HG03060 (cell line): ENCODE data around the gene PRAF2.

Experiments
- ATAC-seq: cut with Tn5 transposase; IDR thresholded peaks from one replicate; pipeline ENCODE4 v1.9.1; 2021; ENCODE audit warnings: low read depth, moderate number of reproducible peaks; ENCODE audit not compliant: unreplicated experiment

The PRAF2 gene

DNA sequence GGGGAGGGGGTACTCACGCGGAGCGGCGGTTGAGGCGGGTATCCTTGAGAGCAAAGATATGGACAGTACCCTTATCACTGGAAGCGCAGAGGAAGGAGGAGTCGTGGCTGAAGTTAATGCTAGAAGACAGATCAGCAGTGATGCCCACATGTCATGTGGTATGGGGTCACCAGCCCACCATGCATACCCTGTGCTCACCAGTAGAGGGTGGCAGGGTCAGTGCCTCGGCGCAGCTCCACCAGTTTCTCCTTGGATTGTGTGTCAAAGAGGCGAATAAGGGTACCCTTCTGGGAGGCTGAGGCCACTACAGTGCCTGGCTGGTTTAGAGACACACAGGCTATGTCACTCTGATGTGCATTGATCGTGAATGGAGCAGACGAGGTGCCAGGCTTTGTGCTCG, 1.5 kb upstream of the PRAF2 start:
- no peak for ATAC-seq

DNA sequence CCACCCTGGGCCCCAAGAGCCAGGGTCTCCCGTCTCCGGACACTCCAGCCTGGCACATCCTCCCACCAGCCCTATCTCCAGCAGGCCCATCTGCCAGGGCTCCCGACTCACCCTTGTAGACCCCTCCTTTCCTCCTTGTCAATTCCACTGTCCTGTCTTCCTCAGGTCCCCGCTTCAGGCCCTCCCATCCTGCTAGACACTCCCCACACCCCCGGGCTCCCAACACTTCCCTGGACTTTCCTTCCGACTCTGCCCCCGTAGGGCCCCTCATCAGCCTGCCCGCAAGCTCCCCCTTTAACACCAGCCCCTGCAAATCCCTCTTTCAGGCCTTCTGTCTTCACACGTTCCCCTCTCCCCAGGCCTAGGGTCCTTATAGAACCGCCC, 1.1 kb downstream of the PRAF2 start:
- no peak for ATAC-seq

DNA sequence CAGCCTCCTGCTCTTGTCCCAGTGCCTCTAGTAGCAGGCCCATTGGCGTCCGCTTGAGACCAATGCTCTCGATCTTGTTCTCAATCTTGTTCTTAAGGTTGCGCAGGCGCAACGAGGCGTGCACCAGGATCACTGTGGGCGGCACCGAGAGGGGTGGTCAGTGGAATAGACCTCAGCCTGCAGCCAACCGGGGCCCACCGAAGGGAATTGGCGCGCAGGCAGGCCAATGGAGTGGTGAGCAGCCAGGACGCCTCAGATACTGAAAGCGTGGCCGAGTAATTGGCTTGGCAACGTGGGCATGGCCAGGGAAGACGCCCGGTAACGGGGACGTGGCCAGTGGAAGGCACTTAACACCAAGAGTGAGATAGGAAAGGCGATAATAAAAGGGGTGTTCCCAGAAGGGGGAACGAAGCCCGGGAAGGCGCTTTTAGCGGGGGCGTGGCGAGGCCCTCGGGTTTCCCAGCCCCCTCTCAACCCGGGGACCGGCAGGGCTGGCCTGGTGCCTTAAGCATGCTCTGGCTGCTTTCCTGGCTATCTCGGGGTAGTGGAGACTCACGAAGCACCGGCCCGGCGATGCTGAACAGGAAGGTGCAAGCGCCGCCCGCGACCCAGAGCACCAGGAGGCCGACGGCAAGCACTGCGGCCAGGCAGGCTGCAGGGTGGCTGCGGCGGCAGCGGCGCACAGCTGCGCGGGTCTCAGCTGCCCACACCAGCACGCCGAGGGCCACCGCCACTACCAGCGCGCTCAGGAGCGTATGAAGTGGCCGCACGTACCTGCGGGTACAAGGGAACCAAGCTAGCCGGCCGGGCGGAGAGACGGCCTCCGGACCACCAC, 1.7 kb downstream of the PRAF2 start:
- ATAC-seq: no peak

DNA sequence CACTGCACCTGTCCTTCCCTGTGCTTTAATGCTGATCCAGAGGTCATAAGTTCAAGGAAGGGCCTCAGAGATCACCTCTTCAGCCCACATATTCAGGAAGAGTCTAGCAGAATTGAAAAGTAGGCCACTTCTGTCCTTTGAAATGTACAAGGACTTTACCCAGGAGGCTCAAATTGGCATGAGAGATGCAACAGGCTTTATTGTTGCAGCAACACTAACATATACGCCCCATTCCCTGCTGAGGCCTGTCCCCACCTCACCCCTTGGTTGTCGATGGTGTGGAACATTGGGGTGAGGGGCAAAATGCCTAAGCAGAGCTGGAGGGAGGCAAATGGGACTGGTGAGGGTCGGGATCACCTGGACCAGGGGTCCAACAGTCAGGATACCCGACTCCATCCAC, 2.8 kb downstream of the PRAF2 start:
- no peak for ATAC-seq

DNA sequence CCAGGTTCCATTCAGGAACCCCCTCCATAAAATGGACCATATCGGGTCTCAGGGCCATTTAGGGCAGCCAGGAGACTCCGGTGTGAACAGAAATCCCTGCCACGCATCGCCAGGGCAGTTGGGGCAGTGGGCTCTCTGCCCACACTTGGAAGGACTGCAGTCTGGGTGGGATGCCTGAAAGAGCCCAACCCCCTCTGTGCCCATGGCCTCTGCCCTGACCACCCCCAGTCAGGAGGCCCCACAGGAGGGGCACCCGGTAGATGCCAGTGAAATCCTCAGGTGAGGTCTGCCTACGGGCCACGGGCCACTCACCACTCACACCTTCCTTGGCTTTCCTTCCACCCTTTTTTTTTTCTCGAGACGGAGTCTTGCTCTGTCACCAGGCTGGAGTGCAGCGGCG, 4.8 kb downstream of the PRAF2 start:
- no peak for ATAC-seq

DNA sequence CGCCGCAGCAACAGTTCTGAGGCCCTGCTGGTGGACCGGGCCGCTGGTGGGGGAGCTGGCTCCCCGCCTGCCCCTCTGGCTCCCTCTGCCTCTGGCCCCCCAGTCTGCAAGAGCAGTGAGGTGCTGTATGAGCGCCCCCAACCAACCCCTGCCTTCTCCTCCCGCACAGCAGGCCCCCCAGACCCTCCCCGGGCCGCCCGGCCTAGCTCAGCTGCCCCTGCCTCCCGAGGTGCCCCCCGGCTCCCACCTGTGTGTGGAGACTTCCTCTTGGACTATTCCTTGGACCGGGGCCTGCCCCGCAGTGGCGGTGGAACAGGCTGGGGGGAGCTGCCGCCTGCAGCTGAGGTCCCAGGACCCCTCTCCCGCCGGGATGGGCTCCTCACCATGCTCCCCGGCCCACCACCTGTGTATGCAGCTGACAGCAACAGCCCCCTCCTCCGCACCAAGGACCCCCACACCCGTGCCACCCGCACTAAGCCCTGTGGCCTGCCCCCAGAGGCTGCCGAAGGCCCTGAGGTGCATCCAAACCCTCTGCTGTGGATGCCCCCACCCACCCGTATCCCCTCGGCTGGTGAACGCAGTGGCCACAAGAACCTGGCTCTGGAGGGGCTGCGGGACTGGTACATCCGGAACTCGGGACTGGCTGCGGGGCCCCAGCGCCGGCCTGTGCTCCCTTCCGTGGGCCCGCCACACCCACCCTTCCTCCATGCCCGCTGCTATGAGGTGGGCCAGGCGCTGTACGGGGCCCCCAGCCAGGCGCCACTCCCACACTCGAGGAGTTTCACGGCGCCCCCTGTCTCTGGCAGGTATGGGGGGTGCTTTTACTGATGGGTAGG, 6.3 kb downstream of the PRAF2 start:
- no peak for ATAC-seq

DNA sequence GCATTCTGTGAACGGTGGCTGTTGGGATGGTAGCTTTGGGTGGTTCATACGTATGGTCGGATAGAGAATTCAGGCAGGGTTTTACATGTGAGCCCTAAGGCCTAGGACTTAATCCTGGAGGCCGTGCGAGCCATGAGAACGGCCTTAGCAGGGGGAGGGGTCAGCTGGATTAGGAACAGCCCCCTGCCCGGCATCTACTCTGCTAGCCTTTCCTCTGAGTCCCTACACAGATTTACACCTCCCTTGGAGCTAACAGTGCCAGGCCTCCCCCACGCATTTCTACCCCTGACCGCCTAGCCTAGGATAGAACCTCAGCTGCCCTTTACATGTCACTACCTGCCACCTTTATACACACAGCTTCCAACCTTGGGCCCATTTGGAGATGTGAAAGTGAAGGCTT, 7.1 kb downstream of the PRAF2 start:
- no peak for ATAC-seq

DNA sequence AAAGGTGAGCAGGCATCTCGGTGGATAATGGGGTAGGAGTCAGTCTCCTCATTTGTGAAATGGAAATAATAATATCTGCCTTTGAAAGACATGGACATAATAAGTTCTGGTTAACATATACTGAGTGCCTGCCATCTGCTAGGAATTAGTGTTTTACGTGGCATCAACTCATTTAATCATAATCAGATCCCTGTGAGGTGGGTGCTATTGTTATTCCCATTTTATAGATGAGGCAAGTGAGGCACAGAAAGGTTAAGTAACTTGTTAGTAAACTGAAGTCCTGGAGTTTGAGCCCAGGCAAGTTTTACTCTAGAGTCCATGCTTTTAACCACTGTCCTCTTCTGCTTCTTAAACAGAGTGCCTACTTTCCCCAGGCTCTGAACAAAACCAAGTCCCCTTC, 7.5 kb downstream of the PRAF2 start:
- no peak for ATAC-seq

DNA sequence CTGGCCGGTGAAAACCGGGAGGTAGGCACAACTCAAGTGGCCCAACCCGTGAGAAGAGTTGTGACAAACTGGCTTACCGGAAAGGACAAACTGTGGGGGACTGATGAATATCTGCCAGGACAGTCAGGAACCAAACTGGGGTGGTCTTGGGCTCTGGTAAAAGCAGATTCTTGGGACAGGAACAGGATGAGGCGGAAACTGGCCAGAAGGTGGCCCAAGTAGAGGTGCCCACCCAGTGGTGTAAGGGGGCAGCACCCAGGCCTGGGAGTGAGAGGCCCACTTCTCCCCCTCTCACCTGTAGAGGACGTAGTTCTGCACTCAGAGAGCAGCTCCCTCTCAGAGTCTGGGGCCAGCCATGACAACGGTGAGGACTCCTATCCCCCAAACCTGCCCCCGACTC, 9.1 kb downstream of the PRAF2 start:
- ATAC-seq: no peak

DNA sequence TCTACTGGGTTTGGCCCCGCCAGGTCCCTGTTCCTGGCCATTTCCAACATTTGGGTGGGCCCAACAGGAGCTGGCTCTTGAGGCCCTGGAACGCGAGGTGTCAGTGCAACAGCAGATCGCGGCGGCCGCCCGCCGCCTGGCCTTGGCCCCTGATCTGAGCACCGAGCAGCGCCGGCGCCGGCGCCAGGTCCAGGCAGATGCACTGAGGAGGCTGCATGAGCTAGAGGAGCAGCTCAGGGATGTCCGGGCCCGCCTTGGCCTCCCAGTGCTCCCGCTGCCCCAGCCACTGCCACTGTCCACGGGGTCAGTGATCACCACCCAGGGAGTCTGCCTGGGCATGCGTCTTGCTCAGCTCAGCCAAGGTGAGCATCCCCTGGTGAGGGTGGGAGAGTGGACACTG, 9.5 kb downstream of the PRAF2 start:
- ATAC-seq: no peak

DNA sequence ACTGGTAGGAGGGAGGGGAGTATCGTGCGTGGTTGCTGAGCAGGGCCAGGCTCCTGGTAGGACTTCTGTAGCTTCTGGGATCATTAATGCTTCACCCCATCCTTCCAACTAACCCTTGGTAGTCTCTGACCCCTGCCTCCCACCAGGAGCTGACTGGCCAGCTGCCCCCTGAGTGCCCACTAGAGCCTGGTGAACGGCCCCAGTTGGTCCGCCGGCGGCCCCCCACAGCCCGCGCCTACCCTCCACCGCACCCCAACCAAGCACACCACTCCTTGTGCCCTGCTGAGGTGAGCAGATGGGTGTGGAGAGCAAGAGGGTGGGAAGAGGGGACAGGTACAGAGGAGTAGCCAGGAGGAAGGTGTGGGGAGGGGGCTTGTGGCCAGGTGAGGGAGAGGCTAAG, 10.1 kb downstream of the PRAF2 start:
- no peak for ATAC-seq

DNA sequence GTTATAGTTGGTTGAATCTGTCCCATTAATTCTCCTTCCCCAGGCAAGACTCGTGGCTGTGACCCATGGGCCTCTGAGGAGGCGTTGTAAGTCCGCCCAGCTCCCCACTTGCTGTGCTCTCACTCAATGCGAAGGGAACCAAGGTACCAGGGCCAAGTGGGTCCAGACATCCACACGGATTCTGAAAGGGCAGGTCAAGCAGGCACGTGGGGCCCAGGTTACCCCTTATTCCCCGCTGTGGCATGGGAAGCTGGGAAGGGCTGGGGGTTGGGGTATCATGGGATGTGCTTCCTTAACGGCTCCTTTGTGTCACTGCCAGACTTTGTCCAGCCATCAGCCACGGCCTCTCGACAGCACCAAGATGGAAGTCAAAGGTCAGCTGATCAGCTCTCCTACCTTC, 11.9 kb downstream of the PRAF2 start:
- ATAC-seq: no peak

DNA sequence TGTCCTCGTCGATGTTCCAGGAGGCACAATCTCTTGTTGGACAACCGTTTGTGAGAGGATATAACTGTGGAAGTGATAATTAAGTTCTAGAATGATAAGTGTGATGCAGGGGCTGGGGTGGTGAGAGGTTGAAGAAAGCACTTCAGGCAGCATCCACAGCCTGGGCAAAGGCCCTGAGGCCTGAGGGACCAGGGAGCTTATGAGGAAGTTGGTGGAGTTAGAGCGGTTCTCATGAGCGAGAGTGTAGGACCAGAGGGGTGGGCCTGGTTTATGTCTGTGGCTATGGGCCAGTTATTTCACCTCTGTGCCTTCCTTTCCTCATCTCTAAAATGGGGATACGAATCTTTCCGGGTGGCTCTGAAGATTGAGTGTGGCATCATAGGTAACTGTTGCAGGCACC, 12.3 kb downstream of the PRAF2 start:
- no peak for ATAC-seq

DNA sequence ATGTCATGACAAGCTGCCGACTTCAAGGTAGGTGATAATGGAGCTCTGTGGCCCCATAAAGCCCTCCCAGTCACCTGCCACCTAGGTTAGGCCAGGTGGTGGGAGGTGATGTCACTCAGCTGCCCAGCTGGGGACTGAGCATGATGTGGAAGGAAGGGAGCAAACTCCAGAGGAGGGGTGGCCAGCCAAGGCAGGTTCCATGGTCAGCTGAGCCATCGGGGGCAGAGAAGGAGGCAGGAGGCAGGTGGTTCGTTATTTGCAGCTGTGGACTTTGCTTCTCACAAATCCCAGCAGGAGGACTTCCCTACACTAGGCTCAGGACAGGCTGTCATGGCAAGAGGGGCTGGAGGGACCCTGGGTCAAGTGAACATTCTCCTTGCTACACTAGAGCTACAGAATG, 12.9 kb downstream of the PRAF2 start:
- no peak for ATAC-seq

DNA sequence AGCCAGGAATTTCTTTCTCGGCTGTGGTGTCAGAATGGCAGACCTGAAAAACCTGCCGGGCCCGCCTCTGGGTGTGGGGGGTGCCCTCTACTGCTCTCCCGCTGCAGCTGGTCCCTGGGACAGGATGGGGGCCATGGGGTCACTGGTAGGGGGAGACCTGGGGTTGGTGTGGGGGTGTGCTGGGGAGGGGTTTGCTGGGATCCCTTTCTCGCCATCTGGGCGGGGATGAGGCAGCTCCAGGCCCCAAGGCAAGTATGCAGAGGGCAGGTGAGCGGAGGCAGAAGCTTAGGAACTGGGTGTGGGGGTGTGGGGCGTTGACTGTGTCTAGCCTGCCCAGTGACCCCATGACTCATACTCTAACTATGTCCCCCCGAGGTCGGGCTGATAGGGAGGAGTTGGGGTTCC, 14.1 kb downstream of the PRAF2 start:
- ATAC-seq: no peak

DNA sequence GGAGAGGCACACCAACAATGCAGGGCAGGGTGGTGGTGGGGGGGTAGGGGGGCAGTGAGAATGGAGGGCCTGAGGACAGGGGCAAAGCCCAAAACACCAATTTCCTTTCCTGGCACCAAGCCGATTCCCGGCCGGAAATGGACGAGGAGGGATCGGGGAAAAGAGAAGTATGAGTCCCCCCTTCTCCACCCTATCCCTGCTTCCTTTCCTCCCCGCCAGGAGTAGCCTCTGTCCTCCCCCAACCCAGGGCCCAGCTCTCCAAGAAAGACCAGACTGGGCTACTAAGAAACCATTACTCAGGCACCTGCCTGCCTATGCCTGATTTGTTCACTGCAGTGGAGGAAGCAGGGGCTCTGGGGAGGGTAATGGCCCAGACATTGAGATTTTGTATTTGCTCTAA, 14.6 kb downstream of the PRAF2 start:
- no peak for ATAC-seq

DNA sequence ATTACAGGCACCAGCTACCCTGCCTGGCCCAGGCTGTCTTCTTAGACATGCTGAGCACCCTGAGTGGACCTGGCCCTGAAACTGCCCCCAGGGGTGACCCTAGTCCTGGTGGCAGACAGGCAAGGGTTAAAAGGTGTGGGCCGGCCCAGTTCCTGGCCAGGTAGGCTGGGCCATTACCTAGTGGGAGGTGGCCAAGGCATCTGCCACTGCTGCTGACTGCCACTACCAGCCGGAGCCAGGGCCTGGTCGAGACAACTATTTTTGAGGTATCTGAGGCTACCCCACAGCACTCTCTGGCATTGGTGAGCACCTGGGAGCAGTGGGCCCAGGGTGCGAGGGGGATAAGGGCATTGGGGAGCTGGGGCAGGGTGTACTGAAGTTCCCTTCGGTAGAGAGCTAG, 15.0 kb downstream of the PRAF2 start, which contains the start of gene CCDC120:
TSS of gene CCDC120 (plus strand) at position 206 of the 400 bp plus-strand sequence. CDS start 3,043 bp downstream, outside the sequence.
- ATAC-seq: no peak

DNA sequence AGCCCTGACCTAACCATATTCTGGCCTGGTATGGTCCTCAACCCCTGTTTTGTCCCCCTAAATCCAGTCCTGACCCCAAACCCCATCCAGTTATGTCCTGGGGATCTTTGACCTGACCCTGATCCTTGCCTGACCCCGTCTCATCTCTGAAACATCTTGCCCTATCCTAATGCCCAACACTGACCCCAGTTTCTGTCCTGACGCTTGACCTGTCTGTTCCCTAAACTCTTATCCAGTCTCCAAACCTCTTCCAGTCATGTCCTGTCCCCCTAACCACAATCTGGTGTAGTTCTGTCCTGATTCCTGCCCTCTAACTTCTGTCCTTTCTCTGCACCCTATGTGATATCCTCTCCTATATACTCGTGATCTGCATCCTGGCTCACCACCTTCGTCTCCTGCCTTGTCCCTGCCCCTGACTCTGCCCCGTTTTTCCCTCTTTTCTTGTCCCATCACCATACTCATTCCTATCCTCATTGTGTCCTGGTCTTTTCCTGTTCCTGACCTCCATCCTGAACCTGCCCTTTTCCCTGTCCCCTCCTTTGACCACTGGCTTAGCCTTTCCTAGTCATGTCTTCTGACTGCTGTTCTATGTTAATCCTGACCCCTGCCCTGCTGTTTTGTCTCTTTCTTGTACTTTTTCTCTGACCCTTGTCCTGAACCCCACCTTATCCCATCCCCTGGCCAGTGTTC, 19.6 kb downstream of the PRAF2 start:
- no peak for ATAC-seq

DNA sequence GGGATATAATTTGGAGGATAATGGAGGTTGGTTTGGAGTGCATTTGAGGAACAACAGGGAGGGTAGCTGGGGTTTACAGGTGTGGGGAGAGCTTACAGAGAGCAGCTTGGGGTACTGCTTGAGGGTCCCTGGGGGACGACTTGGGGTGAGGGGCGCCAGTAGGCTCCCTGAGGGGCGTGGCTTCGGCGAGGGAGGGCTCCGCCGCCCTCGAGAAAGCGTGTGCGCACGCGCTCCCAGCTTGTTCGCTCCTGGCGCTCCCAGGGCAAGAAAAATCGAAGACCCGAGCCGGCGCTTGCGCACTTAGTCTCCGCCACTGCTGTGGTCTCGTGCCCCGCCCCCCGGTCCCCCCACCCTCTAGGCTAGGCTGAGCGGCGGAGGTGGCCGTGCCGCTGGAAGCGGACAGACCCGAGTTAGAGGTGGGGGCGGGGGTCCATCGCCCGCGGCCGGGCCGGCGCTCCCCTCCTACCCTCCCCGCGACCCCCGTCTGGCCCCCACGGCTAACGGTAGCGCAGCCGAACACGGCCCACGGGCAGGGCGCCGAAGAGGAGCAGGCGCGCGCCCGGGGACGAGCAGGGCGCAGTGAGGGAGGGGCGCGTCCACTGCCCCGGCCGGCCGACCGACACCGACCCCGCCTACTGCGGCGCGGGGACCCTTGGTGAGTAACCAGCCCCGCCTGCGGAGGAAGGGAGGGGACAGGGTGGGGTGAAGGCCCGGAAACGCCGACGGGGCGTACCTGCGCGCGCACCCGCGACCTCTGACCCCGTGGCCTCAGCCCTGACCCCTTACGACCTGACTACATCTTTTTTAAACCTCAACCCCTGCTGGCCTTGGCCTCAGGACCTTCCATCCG, 20.4 kb downstream of the PRAF2 start:
- no peak for ATAC-seq

DNA sequence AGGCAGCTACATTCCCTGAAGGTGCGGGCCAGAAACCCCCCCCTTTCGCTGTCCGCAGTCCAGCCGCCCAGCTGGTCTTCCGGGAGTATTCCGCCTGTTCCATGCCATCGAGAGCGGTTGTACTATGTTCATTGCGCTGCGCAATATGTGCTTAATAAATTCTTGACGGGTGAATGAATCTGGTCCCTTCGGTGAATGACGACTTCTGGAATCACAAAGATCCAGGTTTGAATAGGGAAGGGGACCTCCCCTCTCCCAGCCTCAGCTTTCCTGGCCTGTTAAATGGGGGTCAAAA, 29.9 kb downstream of the PRAF2 start:
- no peak for ATAC-seq
